ENCODE data around the gene PAK1IP1. TPM values are rescaled to one million over a fixed set of nuclear protein-coding genes. Genes with fewer than 3 reads are reported as not detected.

The PAK1IP1 gene
- total RNA-seq, 1 donor from 2014 or later = 37.4 TPM

Other genes with a start within 250 kb of the PAK1IP1 start
- gene GCNT2, start 173.6 kb upstream of the PAK1IP1 start, total RNA-seq = 2.0 and 3.0 TPM in 2 replicates
- gene C6orf52, start 356 bp upstream of the PAK1IP1 start, total RNA-seq = 3.6 and 6.0 TPM in 2 replicates
- gene TMEM14C, start 28.1 kb downstream of the PAK1IP1 start, total RNA-seq = 57.3 and 63.1 TPM in 2 replicates
- gene TMEM14B, start 52.8 kb downstream of the PAK1IP1 start, total RNA-seq = 82.1 and 83.7 TPM in 2 replicates
- 0.67 and 0.73 TPM in 2 replicates for gene MAK, start 143.6 kb downstream of the PAK1IP1 start, total RNA-seq
- not detected in 2 replicates for gene GCM2, start 187.1 kb downstream of the PAK1IP1 start, total RNA-seq
- gene SYCP2L, start 192.1 kb downstream of the PAK1IP1 start, total RNA-seq = not detected in 2 replicates